ENCODE results near the gene SOS1.

The SOS1 gene

GRCh38 chr2:39033980-39034379, 86.9 kb downstream of the SOS1 start:
- CTCF ChIA-PET, result interaction anchor here (0.7 kb wide), 1 partner anchor 108 kb away, joined by 5 read pairs; no protein-coding TSS in a partner anchor
- TF ChIP-seq CTBP1 (IDR thresholded peaks at IDR 0.05; ENCODE audit: borderline replicate concordance), result no peak
- TF ChIP-seq SUZ12 (IDR thresholded peaks at IDR 0.05), result no peak
- DNase-seq (ENCODE audit: extremely low spot score), result no peak
- POLR2A ChIA-PET, result no interaction called here

GRCh38 chr2:39027421-39027820, 93.4 kb downstream of the SOS1 start:
- POLR2A ChIA-PET, result no interaction called here
- TF ChIP-seq PKNOX1 (IDR thresholded peaks at IDR 0.05) (no peak), SUZ12 (IDR thresholded peaks at IDR 0.05) (no peak), BHLHE40 (IDR thresholded peaks at IDR 0.05; ENCODE audit: borderline replicate concordance) (no peak), FOXK2 (IDR thresholded peaks at IDR 0.05) (no peak), ARNT (IDR thresholded peaks at IDR 0.05) (no peak), L3MBTL2 (conservative IDR thresholded peaks at IDR 0.05) (no peak), HDGF (IDR thresholded peaks at IDR 0.05; ENCODE audit: borderline replicate concordance) (no peak), SP1 (IDR thresholded peaks at IDR 0.05) (no peak), CTBP1 (IDR thresholded peaks at IDR 0.05; ENCODE audit: borderline replicate concordance) (no peak), LEF1 (IDR thresholded peaks at IDR 0.05; ENCODE audit: borderline replicate concordance) (no peak), ZNF384 (IDR thresholded peaks at IDR 0.05) (no peak), TARDBP (IDR thresholded peaks at IDR 0.05) (no peak)
- CTCF ChIA-PET, result interaction anchor here (0.6 kb wide), 1 partner anchor 8 kb away, joined by 3 read pairs; no protein-coding TSS in a partner anchor
- DNase-seq (ENCODE audit: extremely low spot score), result no peak

GRCh38 chr2:39024833-39025232, 96.0 kb downstream of the SOS1 start:
- TF ChIP-seq HDGF (IDR thresholded peaks at IDR 0.05; ENCODE audit: borderline replicate concordance), result no peak
- TF ChIP-seq FOXA1 (IDR thresholded peaks at IDR 0.05), result no peak
- no peak for TF ChIP-seq SP1 (IDR thresholded peaks at IDR 0.05)
- no peak for TF ChIP-seq L3MBTL2 (conservative IDR thresholded peaks at IDR 0.05)
- no peak for TF ChIP-seq PKNOX1 (IDR thresholded peaks at IDR 0.05)
- TF ChIP-seq ARNT (IDR thresholded peaks at IDR 0.05), result no peak
- no peak for TF ChIP-seq FOXK2 (IDR thresholded peaks at IDR 0.05)
- no peak for TF ChIP-seq ELF4 (IDR thresholded peaks at IDR 0.05)
- TF ChIP-seq NFRKB (IDR thresholded peaks at IDR 0.05), result no peak
- no peak for TF ChIP-seq LEF1 (IDR thresholded peaks at IDR 0.05; ENCODE audit: borderline replicate concordance)
- no peak for TF ChIP-seq ZNF384 (IDR thresholded peaks at IDR 0.05)
- no peak for TF ChIP-seq SUZ12 (IDR thresholded peaks at IDR 0.05)
- no peak for TF ChIP-seq CTBP1 (IDR thresholded peaks at IDR 0.05; ENCODE audit: borderline replicate concordance)
- no peak for TF ChIP-seq TARDBP (IDR thresholded peaks at IDR 0.05)
- TF ChIP-seq BHLHE40 (IDR thresholded peaks at IDR 0.05; ENCODE audit: borderline replicate concordance), result no peak
- TF ChIP-seq FOXM1 (IDR thresholded peaks at IDR 0.05; ENCODE audit: borderline replicate concordance), result no peak
- POLR2A ChIA-PET, result no interaction called here
- no peak for DNase-seq (ENCODE audit: extremely low spot score)
- CTCF ChIA-PET, result no interaction called here

- no peak for DNase-seq (ENCODE audit: extremely low spot score)
- no peak for TF ChIP-seq NFRKB (IDR thresholded peaks at IDR 0.05)
- peak; percentile 50 for TF ChIP-seq PKNOX1 (IDR thresholded peaks at IDR 0.05)
- ChIA-PET POLR2A (no interaction called here), CTCF (interaction anchor here (0.7 kb wide), 1 partner anchor 1126 kb away, joined by 4 read pairs; no protein-coding TSS in a partner anchor)
Measured at GRCh38 chr2:39023649-39024048, 97.2 kb downstream of the SOS1 start.

- CTCF ChIA-PET, result no interaction called here
- POLR2A ChIA-PET, result no interaction called here
- DNase-seq (ENCODE audit: extremely low spot score), result no peak
- peak; percentile 87 for TF ChIP-seq PKNOX1 (IDR thresholded peaks at IDR 0.05)
- no peak for TF ChIP-seq NFRKB (IDR thresholded peaks at IDR 0.05)
Measured at GRCh38 chr2:39022642-39023235, 98.1 kb downstream of the SOS1 start.

GRCh38 chr2:39020383-39020782, 100.5 kb downstream of the SOS1 start:
- POLR2A ChIA-PET, result no interaction called here
- no peak for DNase-seq (ENCODE audit: extremely low spot score)
- CTCF ChIA-PET, result interaction anchor here (0.5 kb wide), 1 partner anchor 237 kb away, joined by 7 read pairs; no protein-coding TSS in a partner anchor
- TF ChIP-seq FOXA1 (IDR thresholded peaks at IDR 0.05) (no peak), ELF4 (IDR thresholded peaks at IDR 0.05) (no peak), HDGF (IDR thresholded peaks at IDR 0.05; ENCODE audit: borderline replicate concordance) (no peak), ARNT (IDR thresholded peaks at IDR 0.05) (no peak), TARDBP (IDR thresholded peaks at IDR 0.05) (no peak), ZNF384 (IDR thresholded peaks at IDR 0.05) (no peak)

GRCh38 chr2:39018638-39019037, 102.2 kb downstream of the SOS1 start:
- DNase-seq (ENCODE audit: extremely low spot score), result no peak
- ChIA-PET CTCF (no interaction called here), POLR2A (no interaction called here)
- TF ChIP-seq TARDBP (IDR thresholded peaks at IDR 0.05), result no peak
- peak; percentile 57 for TF ChIP-seq PKNOX1 (IDR thresholded peaks at IDR 0.05)

All from HEK293T (cell line).